Gastrocnemius medialis (tissue), 4 donors: Measurements from ENCODE around the gene PCDH18. TPM values are rescaled to one million over a fixed set of nuclear protein-coding genes. Genes with fewer than 3 reads are reported as not detected.

Experiments used
- ATAC-seq, 2 donors: fragments of 150-250 bp; one replicate each; pipeline ENCODE4 v1.9.1; 2016
- DNase-seq, 2 donors: peaks; one replicate each; pipeline ENCODE4 v3.0.0-alpha.2; 2019
- H3K27ac ChIP-seq, 4 donors: fragments of 200-600 bp; sonication (generic); 1 replicate in 1 of 4; 2 replicates in 3 of 4; pipeline ENCODE4 v1.5.1; 2016 to 2018; ENCODE audit warnings: mild to moderate bottlenecking in 2 of 4, moderate library complexity in 1 of 4
- H3K27me3 ChIP-seq, 3 donors: fragments of 200-600 bp; sonication (generic) in 2 of 3; 1 replicate in 1 of 3; 2 replicates in 2 of 3; pipeline versions ENCODE4 v1.5.1 to v1.6.0; 2016 to 2019; ENCODE audit warnings: mild to moderate bottlenecking in 1 of 3, moderate library complexity in 1 of 3
- H3K36me3 ChIP-seq, 2 donors: fragments of 200-600 bp; sonication (generic) in 1 of 2; one replicate each; pipeline ENCODE4 v1.5.1; 2017 to 2018
- H3K4me1 ChIP-seq, 2 donors: fragments of 200-600 bp; sonication (generic) in 1 of 2; one replicate each; pipeline ENCODE4 v1.5.1; 2016 to 2017; ENCODE audit warnings: mild to moderate bottlenecking in 2 of 2
- H3K4me3 ChIP-seq, 4 donors: fragments of 200-600 bp; sonication (generic) in 3 of 4; 1 replicate in 1 of 4; 2 replicates in 3 of 4; pipeline ENCODE4 v1.5.1; 2016 to 2019; ENCODE audit warnings: mild to moderate bottlenecking in 2 of 4
- H3K9me3 ChIP-seq, 3 donors: fragments of 200-600 bp; sonication (generic) in 2 of 3; 1 replicate in 1 of 3; 2 replicates in 2 of 3; pipeline ENCODE4 v1.5.1; 2016 to 2019
- POLR2A ChIP-seq, 2 donors: fragments of 450-650 bp; IDR thresholded peaks; one replicate each; pipeline ENCODE4 v1.6.1; 2017; ENCODE audit warnings: antibody characterized with exemption in 2 of 2, mild to moderate bottlenecking in 2 of 2, moderate library complexity in 2 of 2
- in situ Hi-C, 4 donors: fragments of 200-750 bp; cut with MboI; loops; one replicate each; pipeline versions ENCODE4 v1.15.0 to v1.8.0; 2017; ENCODE audit warnings: low sequenced_read_pairs in 4 of 4
- intact Hi-C: fragments of 100-400 bp; cut with DNase I; formaldehyde crosslinking; loops from one replicate; pipeline ENCODE4 v1.15.1; 2023; ENCODE audit warnings: low total_unique reads
- total RNA-seq, 4 donors: library from RNA; depleted of rRNA; stranded (reverse); fragments of >200 nt; gene quantifications; one replicate each; pipeline versions ENCODE4 v1.1.0 to v1.2.3, GENCODE V29; 2016
- TF ChIP-seq, protein P1 (sequence below), 5 experiments: fragments of 450-650 bp in 3 of 5; fragments of 200-600 bp in 2 of 5; sonication (generic) in 2 of 5; IDR thresholded peaks in 4 of 5; conservative IDR thresholded peaks in 1 of 5; 1 replicate in 4 of 5; 2 replicates in 1 of 5; pipeline ENCODE4 v1.5.1; 2016 to 2019; ENCODE audit warnings: antibody characterized with exemption in 5 of 5, mild to moderate bottlenecking in 3 of 5, moderate library complexity in 3 of 5

The PCDH18 gene
- total RNA-seq, 4 donors from 2014 or later = 2.3 to 10.5 (median 5.9) TPM

GRCh38 chr4:137532869-137533236, 559 bp upstream of the PCDH18 start:
- ATAC-seq (no peak), DNase-seq (no peak)
- intact Hi-C loops (no loop called here), in situ Hi-C loops (no loop called here)
- Histone ChIP-seq H3K27ac (peak overlapping the region; percentile 65 to 77 (median 72)), H3K4me3 (peak overlapping the region; percentile 43 to 60 (median 56)), H3K4me1 (peaks cover 3 to 6% of the 10 kb centered on the region in 2 donors), H3K36me3 (no peaks in the 10 kb centered on the region), H3K27me3 (peaks cover 0 to 6% (median 0%) of the 10 kb centered on the region in 3 donors), H3K9me3 (no peaks in the 10 kb centered on the region)
- no peak for TF ChIP-seq POLR2A (IDR thresholded peaks at IDR 0.05)
- TF ChIP-seq, protein P1, sequence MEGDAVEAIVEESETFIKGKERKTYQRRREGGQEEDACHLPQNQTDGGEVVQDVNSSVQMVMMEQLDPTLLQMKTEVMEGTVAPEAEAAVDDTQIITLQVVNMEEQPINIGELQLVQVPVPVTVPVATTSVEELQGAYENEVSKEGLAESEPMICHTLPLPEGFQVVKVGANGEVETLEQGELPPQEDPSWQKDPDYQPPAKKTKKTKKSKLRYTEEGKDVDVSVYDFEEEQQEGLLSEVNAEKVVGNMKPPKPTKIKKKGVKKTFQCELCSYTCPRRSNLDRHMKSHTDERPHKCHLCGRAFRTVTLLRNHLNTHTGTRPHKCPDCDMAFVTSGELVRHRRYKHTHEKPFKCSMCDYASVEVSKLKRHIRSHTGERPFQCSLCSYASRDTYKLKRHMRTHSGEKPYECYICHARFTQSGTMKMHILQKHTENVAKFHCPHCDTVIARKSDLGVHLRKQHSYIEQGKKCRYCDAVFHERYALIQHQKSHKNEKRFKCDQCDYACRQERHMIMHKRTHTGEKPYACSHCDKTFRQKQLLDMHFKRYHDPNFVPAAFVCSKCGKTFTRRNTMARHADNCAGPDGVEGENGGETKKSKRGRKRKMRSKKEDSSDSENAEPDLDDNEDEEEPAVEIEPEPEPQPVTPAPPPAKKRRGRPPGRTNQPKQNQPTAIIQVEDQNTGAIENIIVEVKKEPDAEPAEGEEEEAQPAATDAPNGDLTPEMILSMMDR (IDR thresholded peaks at IDR 0.05 in 4 of 5, conservative IDR thresholded peaks at IDR 0.05 in 1 of 5) = no peak

DNA sequence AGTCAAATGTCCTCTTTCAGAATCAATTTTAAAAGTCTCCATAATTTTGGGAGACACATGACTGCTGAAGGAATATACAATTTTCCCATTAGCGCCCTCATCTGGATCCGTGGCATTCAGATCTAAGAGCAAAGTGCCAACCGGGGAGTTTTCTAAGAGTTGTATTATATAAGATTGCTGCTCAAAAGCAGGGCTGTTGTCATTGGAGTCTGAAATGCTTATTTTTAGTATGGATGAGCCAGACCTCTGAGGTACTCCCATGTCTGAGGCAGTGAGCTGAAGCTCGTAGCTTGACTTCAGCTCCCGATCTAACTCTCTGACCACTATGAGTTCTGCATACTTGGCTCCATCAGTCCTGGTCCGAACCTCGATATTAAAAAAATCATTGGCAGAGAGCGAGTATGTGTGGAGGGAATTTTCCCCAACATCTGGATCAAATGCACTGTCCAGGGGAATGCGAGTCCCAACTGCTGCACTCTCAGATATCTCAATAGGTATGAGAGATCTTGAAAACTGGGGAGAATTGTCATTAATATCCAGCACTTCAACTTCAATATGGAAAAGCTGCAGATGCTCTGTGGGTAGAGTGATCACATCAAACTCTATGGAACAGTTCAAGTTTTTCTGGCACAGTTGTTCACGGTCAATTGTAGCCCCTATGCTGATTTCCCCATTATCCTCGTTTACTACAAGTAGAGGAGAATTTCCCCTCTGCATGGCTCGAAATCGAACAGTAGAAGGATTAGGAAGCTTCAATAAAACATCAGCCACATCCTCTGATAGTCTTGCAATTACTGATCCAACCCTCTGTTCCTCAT, 917 bp downstream of the PCDH18 start:
- peaks cover 0 to 6% (median 0%) of the 10 kb centered on the region in 3 donors for H3K27me3 ChIP-seq
- in situ Hi-C loops (no loop called here), intact Hi-C loops (no loop called here)
- peak overlapping the region; percentile 43 to 60 (median 56) for H3K4me3 ChIP-seq
- no peak for TF ChIP-seq POLR2A (IDR thresholded peaks at IDR 0.05)
- TF ChIP-seq, protein P1 (IDR thresholded peaks at IDR 0.05 in 4 of 5, conservative IDR thresholded peaks at IDR 0.05 in 1 of 5) = no peak
- peak overlapping the region; percentile 65 to 77 (median 72) for H3K27ac ChIP-seq
- ATAC-seq = no peak
- no peaks in the 10 kb centered on the region for H3K36me3 ChIP-seq
- H3K9me3 ChIP-seq = no peaks in the 10 kb centered on the region
- no peak for DNase-seq
- peaks cover 3 to 6% of the 10 kb centered on the region in 2 donors for H3K4me1 ChIP-seq

DNA sequence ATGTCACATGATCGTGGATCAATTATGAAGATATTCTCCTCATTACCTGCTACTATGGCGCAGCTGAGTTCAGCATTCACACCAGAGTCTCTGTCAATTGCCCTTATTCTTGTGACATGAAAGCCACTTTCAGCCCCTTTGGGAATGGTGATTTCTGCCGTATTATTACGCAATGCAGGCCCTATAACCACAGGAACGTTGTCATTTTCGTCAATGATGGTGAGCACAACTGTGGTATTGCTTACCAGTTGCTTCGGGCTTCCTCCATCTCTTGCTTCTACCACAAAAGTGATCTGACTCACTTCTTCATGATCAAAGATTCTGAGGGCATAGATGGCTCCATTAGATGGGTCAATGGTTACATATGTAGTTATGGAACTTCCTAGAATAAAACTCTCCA, 2.1 kb downstream of the PCDH18 start:
- in situ Hi-C loops (no loop called here), intact Hi-C loops (no loop called here)
- ATAC-seq (peak in 1 of 2 donors; percentile 21), DNase-seq (peak in 1 of 2 donors; percentile 18)
- H3K27me3 ChIP-seq = peaks cover 0 to 6% (median 0%) of the 10 kb centered on the region in 3 donors
- peak overlapping the region; percentile 43 to 60 (median 56) for H3K4me3 ChIP-seq
- no peaks in the 10 kb centered on the region for H3K36me3 ChIP-seq
- no peak for TF ChIP-seq POLR2A (IDR thresholded peaks at IDR 0.05)
- TF ChIP-seq, protein P1 (IDR thresholded peaks at IDR 0.05 in 4 of 5, conservative IDR thresholded peaks at IDR 0.05 in 1 of 5) = no peak
- H3K9me3 ChIP-seq = no peaks in the 10 kb centered on the region
- H3K4me1 ChIP-seq = peaks cover 4 to 9% of the 10 kb centered on the region in 2 donors
- H3K27ac ChIP-seq = peak overlapping the region; percentile 65 to 77 (median 72)

DNA sequence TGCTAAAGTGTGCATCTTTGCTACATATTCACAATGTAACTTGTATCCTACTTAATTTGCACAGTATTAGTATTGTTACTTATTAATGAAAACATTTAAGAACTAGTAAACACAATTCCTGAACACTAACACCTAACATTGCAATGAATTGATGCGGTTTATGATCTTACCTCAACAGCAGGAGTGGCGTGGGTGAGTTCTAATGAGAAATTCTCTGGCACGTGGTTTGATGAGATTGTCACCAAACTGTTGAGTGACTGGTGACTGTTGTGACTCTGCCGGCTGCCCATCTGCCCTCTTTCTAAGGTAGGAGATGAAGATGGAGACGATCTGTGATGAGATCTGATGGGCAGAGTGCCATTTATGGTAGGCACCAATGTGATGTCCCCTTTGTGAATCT, 2.9 kb downstream of the PCDH18 start:
- Histone ChIP-seq H3K27ac (peak overlapping the region; percentile 31 to 77 (median 68)), H3K36me3 (no peaks in the 10 kb centered on the region), H3K9me3 (no peaks in the 10 kb centered on the region), H3K27me3 (peaks cover 0 to 6% (median 0%) of the 10 kb centered on the region in 3 donors), H3K4me1 (peaks cover 7 to 16% of the 10 kb centered on the region in 2 donors), H3K4me3 (peak overlapping the region; percentile 43 to 60 (median 56))
- TF ChIP-seq POLR2A (IDR thresholded peaks at IDR 0.05) = no peak
- TF ChIP-seq, protein P1 (IDR thresholded peaks at IDR 0.05 in 4 of 5, conservative IDR thresholded peaks at IDR 0.05 in 1 of 5) = no peak
- no peak for DNase-seq
- no peak for ATAC-seq
- in situ Hi-C loops (no loop called here), intact Hi-C loops (no loop called here)
